ENCODE results near the gene IL1R1. TPM values are rescaled to one million over a fixed set of nuclear protein-coding genes. Genes with fewer than 3 reads are reported as not detected.
A peak's percentile ranks its signal among the peaks of the same experiment; 100 is the strongest.
"Not testable (repeated sequence)": the region's sequence is repeated elsewhere in the genome, so short reads cannot be mapped to it uniquely, and the experiment has no call there.

IL1R1 gene
- total and polyA plus RNA-seq, 4 donors, result 14.0 to 49.3 (median 29.5) TPM

DNA sequence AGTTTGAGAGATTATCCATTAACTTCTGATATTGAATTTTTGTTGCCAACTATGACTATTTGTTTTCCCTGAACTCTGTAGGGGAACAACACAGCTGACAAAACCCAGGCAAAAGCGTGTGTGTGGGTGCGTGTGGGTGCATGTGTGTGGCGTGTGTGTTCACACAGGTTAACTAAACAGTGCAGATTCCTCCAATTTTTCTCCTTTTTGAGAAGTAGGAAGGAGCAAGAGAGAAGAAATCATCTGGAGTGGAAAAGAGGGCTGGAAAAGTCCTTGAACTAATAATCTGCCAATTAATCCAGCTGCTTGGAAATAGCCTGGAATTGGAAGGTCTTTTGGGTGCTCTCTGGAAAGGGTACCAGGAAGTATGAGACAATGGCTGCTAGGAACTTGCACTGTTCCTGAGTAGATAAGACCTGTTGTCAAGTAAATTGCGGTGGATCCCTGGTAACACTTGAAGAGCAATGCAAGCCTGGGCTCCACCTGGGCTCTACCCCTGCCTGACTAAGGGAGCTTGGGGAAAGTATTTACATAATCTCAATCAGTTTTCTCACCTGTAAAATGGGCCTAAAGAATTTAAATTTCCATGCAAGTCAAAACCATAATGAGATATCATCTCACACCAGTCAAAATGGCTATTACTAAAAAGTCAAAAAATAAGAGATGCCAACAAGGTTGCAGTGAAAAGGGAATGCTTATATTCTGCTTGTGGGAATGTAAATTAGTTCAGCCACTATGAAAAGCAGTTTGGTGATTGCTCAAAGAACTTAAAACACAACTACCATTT, 40.5 kb upstream of the IL1R1 start:
- no peaks in the 10 kb centered on the region for H3K36me3 ChIP-seq (ENCODE audit: control insufficient read depth in 4 of 4, insufficient read depth in 3 of 4, low read depth in 1 of 4, low read length in 3 of 4)
- H3K4me3 ChIP-seq (ENCODE audit: low read depth in 1 of 3, low read length in 3 of 3), result no peak overlapping the region
- no peaks in the 10 kb centered on the region for H3K9me3 ChIP-seq (ENCODE audit: control insufficient read depth in 4 of 4, low read length in 3 of 4)
- TF ChIP-seq ATF3 (IDR thresholded peaks at IDR 0.05) (no peak), MAX (IDR thresholded peaks at IDR 0.05) (peak; percentile 62), RAD21 (IDR thresholded peaks at IDR 0.05) (peak in 1 of 2 donors; percentile 23), JUND (IDR thresholded peaks at IDR 0.05) (peak; percentile 44 to 67), HNF4A (conservative IDR thresholded peaks at IDR 0.05) (peak; percentile 48 to 71), TAF1 (conservative IDR thresholded peaks at IDR 0.05) (no peak), CTCF (IDR thresholded peaks at IDR 0.05; ENCODE audit: low read depth, low read length, missing input control) (no peak), FOXA1 (IDR thresholded peaks at IDR 0.05) (no peak), YY1 (IDR thresholded peaks at IDR 0.05) (peak; percentile 73), EGR1 (IDR thresholded peaks at IDR 0.05; ENCODE audit: low read depth in 2 of 2) (no peak), FOXA2 (IDR thresholded peaks at IDR 0.05) (peak; percentile 38), RXRA (IDR thresholded peaks at IDR 0.05) (peak; percentile 65 to 84), SP1 (IDR thresholded peaks at IDR 0.05) (peak; percentile 80), GABPA (IDR thresholded peaks at IDR 0.05 in 1 of 2, conservative IDR thresholded peaks at IDR 0.05 in 1 of 2) (no peak), HNF4G (IDR thresholded peaks at IDR 0.05) (no peak), NR2F2 (IDR thresholded peaks at IDR 0.05) (peak; percentile 44), ZBTB33 (IDR thresholded peaks at IDR 0.05) (no peak), REST (IDR thresholded peaks at IDR 0.05) (no peak)
- H3K4me1 ChIP-seq (ENCODE audit: control insufficient read depth in 4 of 4, insufficient read depth in 4 of 4, low read length in 3 of 4), result peaks cover 7 to 52% (median 40%) of the 10 kb centered on the region in 4 donors
- 20% methylated on average over 4 of the region's 4 CpGs for WGBS
- peak overlapping the region in 1 of 2 donors; percentile 90 for H3K9ac ChIP-seq (ENCODE audit: low read depth in 1 of 2, low read length in 2 of 2)
- no peaks in the 10 kb centered on the region for H3K27me3 ChIP-seq (ENCODE audit: control insufficient read depth in 4 of 4, insufficient read depth in 4 of 4, low read length in 3 of 4)
- H3K27ac ChIP-seq (ENCODE audit: low read depth in 1 of 2, low read length in 2 of 2), result peak overlapping the region; percentile 95 to 96
- no peak for DNase-seq (ENCODE audit: low spot score)

- not testable (repeated sequence) for H3K27me3 ChIP-seq (ENCODE audit: control insufficient read depth in 4 of 4, insufficient read depth in 4 of 4, low read length in 3 of 4); H3K4me3 ChIP-seq (ENCODE audit: low read depth in 1 of 3, low read length in 3 of 3); H3K36me3 ChIP-seq (ENCODE audit: control insufficient read depth in 4 of 4, insufficient read depth in 3 of 4, low read depth in 1 of 4, low read length in 3 of 4); DNase-seq (ENCODE audit: low spot score); H3K9ac ChIP-seq (ENCODE audit: low read depth in 1 of 2, low read length in 2 of 2); H3K9me3 ChIP-seq (ENCODE audit: control insufficient read depth in 4 of 4, low read length in 3 of 4)
- WGBS, result 81% methylated on average over 3 of the region's 3 CpGs
- Histone ChIP-seq H3K4me1 (ENCODE audit: control insufficient read depth in 4 of 4, insufficient read depth in 4 of 4, low read length in 3 of 4) (peaks cover 7 to 53% (median 40%) of the 10 kb centered on the region in 4 donors), H3K27ac (ENCODE audit: low read depth in 1 of 2, low read length in 2 of 2) (peak overlapping the region; percentile 95 to 96)
Measured at GRCh38 chr2:102102636-102102948, 40.0 kb upstream of the IL1R1 start.
